ENCODE data around the gene REV1.

The REV1 gene

DNA sequence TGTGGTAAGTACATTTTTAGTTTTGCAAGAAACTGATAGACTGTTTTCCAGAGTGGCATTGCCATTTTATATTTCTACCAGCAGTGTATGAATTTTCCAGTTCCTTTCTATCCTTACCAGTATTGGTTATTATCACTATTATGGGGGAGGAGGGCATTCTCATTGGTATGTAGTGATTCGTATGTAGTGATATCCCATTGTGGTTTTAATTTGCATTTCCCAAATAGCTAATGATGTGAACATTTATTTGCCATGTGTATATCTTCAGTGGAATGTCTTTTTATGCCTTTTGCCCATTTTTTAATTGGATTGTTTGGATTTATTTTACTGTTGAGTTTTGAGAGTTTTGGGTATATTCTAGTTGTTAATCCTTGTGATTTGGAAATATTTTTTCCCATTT lies 135.7 kb downstream of the REV1 start:
- DNase-seq (ENCODE audit: low read depth), result no peak
- no peak overlapping the region for H3K4me3 ChIP-seq (ENCODE audit: low read depth, low read length)
- TF ChIP-seq POLR2A (IDR thresholded peaks at IDR 0.05; ENCODE audit: extremely low read depth, insufficient read length) (no peak), MYC (IDR thresholded peaks at IDR 0.05; ENCODE audit: low read depth, low read length) (no peak)
- TF ChIP-seq, protein P1, sequence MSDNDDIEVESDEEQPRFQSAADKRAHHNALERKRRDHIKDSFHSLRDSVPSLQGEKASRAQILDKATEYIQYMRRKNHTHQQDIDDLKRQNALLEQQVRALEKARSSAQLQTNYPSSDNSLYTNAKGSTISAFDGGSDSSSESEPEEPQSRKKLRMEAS (IDR thresholded peaks at IDR 0.05; ENCODE audit: low read depth, low read length), result no peak
- TF ChIP-seq, protein P2, sequence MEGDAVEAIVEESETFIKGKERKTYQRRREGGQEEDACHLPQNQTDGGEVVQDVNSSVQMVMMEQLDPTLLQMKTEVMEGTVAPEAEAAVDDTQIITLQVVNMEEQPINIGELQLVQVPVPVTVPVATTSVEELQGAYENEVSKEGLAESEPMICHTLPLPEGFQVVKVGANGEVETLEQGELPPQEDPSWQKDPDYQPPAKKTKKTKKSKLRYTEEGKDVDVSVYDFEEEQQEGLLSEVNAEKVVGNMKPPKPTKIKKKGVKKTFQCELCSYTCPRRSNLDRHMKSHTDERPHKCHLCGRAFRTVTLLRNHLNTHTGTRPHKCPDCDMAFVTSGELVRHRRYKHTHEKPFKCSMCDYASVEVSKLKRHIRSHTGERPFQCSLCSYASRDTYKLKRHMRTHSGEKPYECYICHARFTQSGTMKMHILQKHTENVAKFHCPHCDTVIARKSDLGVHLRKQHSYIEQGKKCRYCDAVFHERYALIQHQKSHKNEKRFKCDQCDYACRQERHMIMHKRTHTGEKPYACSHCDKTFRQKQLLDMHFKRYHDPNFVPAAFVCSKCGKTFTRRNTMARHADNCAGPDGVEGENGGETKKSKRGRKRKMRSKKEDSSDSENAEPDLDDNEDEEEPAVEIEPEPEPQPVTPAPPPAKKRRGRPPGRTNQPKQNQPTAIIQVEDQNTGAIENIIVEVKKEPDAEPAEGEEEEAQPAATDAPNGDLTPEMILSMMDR (IDR thresholded peaks at IDR 0.05; ENCODE audit: low read depth, low read length), result no peak
